HG03342 (cell line): ENCODE data around the gene FUBP1.
"Not testable (repeated sequence)": the region's sequence is repeated elsewhere in the genome, so short reads cannot be mapped to it uniquely, and the experiment has no call there.

Source experiments
- ATAC-seq: cut with Tn5 transposase; IDR thresholded peaks from one replicate; pipeline ENCODE4 v1.9.1; 2021; ENCODE audit warnings: mild to moderate bottlenecking, moderate library complexity; ENCODE audit not compliant: unreplicated experiment

FUBP1 gene, protein sequence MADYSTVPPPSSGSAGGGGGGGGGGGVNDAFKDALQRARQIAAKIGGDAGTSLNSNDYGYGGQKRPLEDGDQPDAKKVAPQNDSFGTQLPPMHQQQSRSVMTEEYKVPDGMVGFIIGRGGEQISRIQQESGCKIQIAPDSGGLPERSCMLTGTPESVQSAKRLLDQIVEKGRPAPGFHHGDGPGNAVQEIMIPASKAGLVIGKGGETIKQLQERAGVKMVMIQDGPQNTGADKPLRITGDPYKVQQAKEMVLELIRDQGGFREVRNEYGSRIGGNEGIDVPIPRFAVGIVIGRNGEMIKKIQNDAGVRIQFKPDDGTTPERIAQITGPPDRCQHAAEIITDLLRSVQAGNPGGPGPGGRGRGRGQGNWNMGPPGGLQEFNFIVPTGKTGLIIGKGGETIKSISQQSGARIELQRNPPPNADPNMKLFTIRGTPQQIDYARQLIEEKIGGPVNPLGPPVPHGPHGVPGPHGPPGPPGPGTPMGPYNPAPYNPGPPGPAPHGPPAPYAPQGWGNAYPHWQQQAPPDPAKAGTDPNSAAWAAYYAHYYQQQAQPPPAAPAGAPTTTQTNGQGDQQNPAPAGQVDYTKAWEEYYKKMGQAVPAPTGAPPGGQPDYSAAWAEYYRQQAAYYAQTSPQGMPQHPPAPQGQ

GRCh38 chr1:77978969-77979876 lies at the start of gene FUBP1:
Gene FUBP1 (minus strand): TSS chr1:77979072. CDS start chr1:77979004, 68 bp downstream.
- peak; percentile 78 for ATAC-seq

DNA sequence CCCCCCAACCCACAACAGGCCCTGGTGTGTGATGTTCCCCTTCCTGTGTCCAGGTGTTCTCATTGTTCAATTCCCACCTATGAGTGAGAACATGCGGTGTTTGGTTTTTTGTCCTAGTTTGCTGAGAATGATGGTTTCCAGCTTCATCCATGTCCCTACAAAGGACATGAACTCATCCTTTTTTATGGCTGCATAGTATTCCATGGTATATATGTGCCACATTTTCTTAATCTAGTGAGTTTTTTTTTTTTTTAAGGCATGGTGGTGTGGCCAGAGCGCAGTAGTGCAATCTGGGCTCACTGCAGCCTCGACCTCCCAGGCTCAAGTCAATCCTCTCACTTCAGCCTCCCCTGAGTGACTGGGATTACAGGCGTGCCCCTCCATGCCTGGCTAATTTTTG lies 42.3 kb upstream of the FUBP1 start:
- ATAC-seq, result not testable (repeated sequence)

GRCh38 chr1:78019024-78019423 lies 40.2 kb upstream of the FUBP1 start:
- no peak for ATAC-seq

DNA sequence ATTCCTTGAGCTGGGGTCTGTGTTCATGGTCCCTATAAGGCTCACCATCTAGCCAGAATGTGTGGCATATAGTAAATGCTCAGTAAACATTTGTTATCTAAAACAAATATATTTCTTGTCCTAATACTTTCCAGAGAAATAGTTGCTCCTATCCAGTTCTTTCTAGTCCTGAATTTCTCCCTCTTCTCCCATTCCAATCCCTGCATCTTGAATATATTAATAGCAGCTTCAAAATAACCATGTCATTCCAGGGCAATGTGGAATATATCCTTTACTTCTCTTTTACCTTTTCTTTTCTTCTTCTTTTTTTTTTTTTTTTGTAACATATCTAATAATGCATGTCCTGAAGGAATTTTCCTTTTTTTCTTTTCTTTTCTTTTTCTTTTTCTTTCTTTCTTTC lies 36.3 kb upstream of the FUBP1 start:
- no peak for ATAC-seq

DNA sequence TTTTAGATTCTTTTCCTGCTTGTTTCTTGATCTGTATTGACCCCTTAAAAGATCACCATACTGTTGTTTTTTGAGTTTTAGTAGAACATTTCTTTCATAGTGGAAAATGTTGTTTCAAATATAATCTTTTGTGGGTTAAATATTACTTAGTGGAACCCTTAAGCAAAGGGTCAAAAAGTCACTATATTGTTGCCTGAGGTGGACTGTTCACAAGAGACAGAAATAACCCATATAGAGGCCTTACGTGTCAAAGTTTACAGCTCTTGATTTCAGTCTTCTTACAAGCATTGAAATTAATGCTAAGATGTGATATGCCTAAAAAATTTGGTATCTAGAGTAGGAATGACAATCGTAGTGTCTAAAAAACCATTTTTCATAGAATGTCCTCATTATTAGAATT lies 32.2 kb upstream of the FUBP1 start:
- no peak for ATAC-seq

DNA sequence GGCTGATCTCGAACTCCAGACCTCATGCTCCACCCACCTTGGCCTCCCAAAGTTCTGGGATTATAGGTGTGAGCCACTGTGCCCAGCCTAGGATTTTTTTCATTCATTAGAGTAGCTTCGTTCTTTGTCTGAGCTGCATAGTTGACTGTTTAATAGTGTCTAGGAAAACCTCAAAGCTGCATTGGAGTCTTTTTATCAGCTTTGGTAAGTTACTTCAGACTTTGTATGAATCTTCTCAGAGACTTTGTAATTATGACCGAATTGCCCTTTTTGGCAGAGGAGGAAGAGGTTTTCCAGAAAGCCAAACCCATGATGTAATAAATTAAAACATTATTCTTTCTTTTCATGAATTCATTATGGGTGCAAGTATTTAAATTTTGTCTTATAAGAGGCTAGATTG lies 31.0 kb upstream of the FUBP1 start:
- ATAC-seq, result no peak

- no peak for ATAC-seq
These were observed 30.4 kb upstream of the FUBP1 start for GRCh38 chr1:78009276-78009675.

DNA sequence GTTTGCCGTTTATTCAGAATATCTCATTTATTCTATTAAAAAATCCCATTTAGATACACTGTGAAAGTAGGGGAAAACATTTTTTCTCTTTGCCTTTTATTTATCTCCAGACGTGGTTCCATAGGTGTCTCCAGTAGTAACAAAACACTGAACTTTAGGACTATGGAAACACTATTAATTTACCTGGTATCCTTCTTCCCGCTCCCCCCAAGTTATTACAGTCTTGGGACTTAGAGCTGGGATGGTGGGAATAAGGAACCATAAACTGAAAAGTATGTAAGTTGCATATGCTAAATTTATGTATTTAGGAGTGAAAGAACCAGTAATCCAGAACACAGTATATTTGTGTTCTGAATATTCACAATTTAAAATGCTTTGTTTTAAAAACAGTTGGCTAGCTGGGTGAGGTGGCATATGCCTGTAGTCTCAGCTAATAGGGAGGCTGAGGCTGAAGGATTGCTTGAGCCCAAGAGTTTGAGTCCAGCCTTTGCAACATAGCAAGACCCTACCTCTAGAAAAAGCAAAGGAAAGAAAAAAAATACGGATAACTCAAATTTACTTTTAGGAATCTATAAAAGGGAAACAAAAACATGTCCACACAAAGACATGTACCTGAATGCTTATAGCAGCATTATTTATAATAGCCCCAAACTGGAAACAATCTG lies 28.9 kb upstream of the FUBP1 start:
- ATAC-seq, result no peak

GRCh38 chr1:78006521-78006920 lies 27.6 kb upstream of the FUBP1 start:
- ATAC-seq, result no peak

DNA sequence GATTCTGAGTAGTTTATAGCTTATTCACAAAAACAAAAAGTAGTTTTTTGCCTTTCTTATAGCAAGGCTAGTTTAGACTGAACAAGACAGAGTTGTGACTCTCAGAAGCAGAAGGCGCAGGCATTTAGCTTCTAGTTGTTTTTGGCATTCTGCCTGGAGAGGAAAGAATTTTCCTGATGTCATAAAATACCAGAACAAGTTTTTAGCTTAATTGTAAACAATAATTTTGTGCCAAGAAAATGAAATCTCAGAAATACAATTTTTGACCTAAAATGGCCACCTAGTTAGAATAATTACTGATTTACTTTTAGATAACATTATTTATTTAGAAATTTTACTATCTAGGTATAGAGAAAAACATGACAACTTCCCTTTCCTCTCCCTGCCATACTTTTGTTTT lies 26.9 kb upstream of the FUBP1 start:
- no peak for ATAC-seq

GRCh38 chr1:78005448-78005722 lies 26.5 kb upstream of the FUBP1 start:
- ATAC-seq, result no peak

- ATAC-seq, result peak; percentile 98
These were observed 26.0 kb upstream of the FUBP1 start, which contains the start of gene DNAJB4 for GRCh38 chr1:78004719-78005447. Gene DNAJB4 (plus strand): TSS chr1:78004939. CDS start chr1:78005111, 172 bp downstream.

DNA sequence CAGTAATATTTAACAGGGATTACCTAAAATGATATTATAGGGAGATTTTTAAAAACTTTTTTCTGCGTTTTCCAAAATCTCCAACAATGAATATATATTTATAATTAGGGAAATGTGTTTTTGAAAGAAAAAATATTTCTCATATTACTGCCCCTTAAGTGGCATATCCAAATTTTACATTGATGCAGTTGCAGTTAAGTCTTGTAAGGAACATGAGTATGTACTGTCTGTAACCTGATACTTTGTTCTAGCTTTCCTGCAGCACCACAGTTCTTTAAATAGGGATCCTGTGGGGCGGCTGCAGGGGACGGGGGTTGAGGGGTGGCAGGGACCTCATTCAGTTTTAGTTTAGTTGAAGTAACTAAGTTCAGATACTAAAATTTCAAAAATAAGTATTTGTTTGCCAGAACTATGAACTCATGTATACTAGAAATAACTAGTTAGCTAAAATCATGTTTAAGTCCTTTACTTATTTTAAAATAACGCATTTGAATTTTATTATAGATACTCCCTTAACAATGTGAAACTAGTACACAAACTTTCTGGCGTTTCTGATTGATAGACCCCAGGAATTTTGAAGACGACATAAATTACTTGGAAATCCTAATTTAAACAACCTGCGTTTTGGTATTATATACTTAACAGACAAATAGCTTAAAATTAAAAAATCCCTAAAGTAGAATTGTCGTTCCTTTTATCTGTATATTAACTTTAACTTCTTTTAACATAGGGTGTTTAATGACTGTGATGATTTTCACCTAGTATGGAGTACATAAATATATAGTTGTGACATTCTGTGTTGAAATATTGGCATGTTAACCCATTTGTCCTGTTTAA lies 25.2 kb upstream of the FUBP1 start:
- peak; percentile 54 for ATAC-seq

DNA sequence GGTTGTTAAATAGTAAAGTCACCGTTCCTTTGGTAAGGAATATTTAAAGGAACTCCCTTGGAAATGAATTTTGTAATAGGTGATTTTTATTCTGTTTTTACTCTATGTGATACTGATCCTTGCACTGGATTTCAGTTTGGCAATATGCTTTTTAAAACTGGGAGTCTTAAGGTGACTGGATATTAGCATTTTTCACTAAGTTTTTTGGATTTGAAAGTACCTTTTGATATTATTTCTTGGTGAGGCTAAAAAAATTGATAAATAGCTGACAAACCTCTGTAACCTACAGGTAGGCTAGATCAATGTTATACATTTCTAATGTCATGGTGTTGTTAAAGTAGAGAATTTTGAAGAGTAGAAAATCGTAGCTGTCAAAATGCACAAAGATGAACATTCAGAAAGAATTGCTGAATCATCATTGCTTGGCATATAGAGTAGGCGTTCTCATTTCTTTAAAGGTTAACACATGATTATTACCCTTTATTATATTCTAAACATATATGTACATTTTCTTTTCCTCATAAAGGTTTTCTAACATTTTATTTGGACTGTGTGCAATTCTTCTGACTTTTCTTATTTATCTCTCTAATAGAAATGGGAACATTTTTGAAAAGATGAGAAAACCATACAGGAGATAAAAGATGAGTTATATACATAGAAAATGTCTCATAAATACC lies 24.3 kb upstream of the FUBP1 start:
- ATAC-seq, result no peak

- not testable (repeated sequence) for ATAC-seq
These were observed 21.7 kb upstream of the FUBP1 start for GRCh38 chr1:78000536-78000935.

- no peak for ATAC-seq
These were observed 17.9 kb upstream of the FUBP1 start for GRCh38 chr1:77996734-77997133.

GRCh38 chr1:77994117-77994705 lies 15.3 kb upstream of the FUBP1 start:
- ATAC-seq, result no peak

DNA sequence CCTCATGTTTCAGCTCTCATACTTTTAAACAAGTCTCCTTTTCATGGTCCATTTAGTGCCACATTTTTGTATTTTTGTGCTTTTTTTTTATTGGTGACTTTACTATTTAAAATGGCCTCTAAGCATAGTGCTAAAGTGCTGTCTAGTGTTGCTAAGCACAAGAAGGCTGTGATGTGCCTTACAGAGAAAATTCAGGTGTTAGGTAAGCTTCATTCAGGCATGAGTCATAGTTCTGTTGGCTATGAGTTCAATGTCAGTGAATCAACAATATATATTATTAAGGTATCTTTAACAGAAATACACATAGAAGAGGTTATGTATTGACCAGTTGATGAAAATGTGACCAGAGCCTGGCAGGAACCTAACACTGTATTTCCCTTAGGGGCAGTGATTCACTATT lies 12.8 kb upstream of the FUBP1 start:
- ATAC-seq, result no peak
